ENCODE data around the gene GYG1.

Gene GYG1

GRCh38 chr3:149018247-149018646 lies 26.9 kb downstream of the GYG1 start:
- DNase-seq (ENCODE audit: low spot score): no peak

- DNase-seq (ENCODE audit: low spot score): no peak
Measured at GRCh38 chr3:149019580-149019979, 28.2 kb downstream of the GYG1 start.

- no peak for DNase-seq (ENCODE audit: low spot score)
Measured at GRCh38 chr3:149020196-149020838, 29.0 kb downstream of the GYG1 start.

- no peak for DNase-seq (ENCODE audit: low spot score)
Measured at GRCh38 chr3:149020839-149021252, 29.5 kb downstream of the GYG1 start.

GRCh38 chr3:149021830-149022229 lies 30.5 kb downstream of the GYG1 start:
- DNase-seq (ENCODE audit: low spot score): no peak

- DNase-seq (ENCODE audit: low spot score): no peak
Measured at GRCh38 chr3:149023951-149024350, 32.6 kb downstream of the GYG1 start.

- DNase-seq (ENCODE audit: low spot score): no peak
Measured at GRCh38 chr3:149026718-149027117, 35.4 kb downstream of the GYG1 start.

GRCh38 chr3:149031096-149031495 lies 39.8 kb downstream of the GYG1 start:
- DNase-seq (ENCODE audit: low spot score): no peak

- no peak for DNase-seq (ENCODE audit: low spot score)
Measured at GRCh38 chr3:149037684-149038083, 46.3 kb downstream of the GYG1 start.

GRCh38 chr3:149038322-149038721 lies 47.0 kb downstream of the GYG1 start:
- DNase-seq (ENCODE audit: low spot score): no peak

- DNase-seq (ENCODE audit: low spot score): peak; percentile 26
Measured at GRCh38 chr3:149042789-149043386, 51.5 kb downstream of the GYG1 start.

- no peak for DNase-seq (ENCODE audit: low spot score)
Measured at GRCh38 chr3:149044339-149045083, 53.2 kb downstream of the GYG1 start.

GRCh38 chr3:149055575-149055974 lies 64.2 kb downstream of the GYG1 start:
- DNase-seq (ENCODE audit: low spot score): no peak

GRCh38 chr3:149058198-149058597 lies 66.9 kb downstream of the GYG1 start:
- DNase-seq (ENCODE audit: low spot score): no peak

GRCh38 chr3:149058602-149059001 lies 67.3 kb downstream of the GYG1 start:
- no peak for DNase-seq (ENCODE audit: low spot score)

- no peak for DNase-seq (ENCODE audit: low spot score)
Measured at GRCh38 chr3:149061776-149062175, 70.4 kb downstream of the GYG1 start.

GRCh38 chr3:149067883-149068282 lies 76.5 kb downstream of the GYG1 start:
- no peak for DNase-seq (ENCODE audit: low spot score)
